ENCODE results near the gene GPC5. TPM values are rescaled to one million over a fixed set of nuclear protein-coding genes. Genes with fewer than 3 reads are reported as not detected.

GPC5 gene
- total and polyA plus RNA-seq, 2 of the 8 experiments (the other 6 are each of a cell fraction or from before 2014, with no cell fraction given) = 0.20 to 0.39 TPM

DNA sequence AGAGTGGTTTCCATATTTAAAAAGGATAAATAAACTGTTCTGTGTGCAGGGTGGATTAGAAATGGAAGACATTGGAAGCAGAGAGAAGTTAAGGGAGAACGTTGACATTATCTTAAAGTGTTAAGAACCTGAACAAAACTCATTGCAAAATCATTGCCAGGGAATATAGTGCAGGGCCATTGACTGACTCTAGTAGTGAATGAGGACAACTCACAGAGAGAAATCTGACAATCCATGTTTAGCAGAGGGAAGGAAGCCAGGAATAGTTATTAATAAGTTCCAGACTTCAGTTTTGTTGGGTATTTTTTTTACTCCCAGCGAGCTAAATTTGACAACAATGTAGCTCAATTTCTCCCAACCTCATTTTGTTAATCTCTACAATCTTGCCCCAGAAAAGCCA lies 1273.4 kb downstream of the GPC5 start (continued):
- TF ChIP-seq, protein P1, sequence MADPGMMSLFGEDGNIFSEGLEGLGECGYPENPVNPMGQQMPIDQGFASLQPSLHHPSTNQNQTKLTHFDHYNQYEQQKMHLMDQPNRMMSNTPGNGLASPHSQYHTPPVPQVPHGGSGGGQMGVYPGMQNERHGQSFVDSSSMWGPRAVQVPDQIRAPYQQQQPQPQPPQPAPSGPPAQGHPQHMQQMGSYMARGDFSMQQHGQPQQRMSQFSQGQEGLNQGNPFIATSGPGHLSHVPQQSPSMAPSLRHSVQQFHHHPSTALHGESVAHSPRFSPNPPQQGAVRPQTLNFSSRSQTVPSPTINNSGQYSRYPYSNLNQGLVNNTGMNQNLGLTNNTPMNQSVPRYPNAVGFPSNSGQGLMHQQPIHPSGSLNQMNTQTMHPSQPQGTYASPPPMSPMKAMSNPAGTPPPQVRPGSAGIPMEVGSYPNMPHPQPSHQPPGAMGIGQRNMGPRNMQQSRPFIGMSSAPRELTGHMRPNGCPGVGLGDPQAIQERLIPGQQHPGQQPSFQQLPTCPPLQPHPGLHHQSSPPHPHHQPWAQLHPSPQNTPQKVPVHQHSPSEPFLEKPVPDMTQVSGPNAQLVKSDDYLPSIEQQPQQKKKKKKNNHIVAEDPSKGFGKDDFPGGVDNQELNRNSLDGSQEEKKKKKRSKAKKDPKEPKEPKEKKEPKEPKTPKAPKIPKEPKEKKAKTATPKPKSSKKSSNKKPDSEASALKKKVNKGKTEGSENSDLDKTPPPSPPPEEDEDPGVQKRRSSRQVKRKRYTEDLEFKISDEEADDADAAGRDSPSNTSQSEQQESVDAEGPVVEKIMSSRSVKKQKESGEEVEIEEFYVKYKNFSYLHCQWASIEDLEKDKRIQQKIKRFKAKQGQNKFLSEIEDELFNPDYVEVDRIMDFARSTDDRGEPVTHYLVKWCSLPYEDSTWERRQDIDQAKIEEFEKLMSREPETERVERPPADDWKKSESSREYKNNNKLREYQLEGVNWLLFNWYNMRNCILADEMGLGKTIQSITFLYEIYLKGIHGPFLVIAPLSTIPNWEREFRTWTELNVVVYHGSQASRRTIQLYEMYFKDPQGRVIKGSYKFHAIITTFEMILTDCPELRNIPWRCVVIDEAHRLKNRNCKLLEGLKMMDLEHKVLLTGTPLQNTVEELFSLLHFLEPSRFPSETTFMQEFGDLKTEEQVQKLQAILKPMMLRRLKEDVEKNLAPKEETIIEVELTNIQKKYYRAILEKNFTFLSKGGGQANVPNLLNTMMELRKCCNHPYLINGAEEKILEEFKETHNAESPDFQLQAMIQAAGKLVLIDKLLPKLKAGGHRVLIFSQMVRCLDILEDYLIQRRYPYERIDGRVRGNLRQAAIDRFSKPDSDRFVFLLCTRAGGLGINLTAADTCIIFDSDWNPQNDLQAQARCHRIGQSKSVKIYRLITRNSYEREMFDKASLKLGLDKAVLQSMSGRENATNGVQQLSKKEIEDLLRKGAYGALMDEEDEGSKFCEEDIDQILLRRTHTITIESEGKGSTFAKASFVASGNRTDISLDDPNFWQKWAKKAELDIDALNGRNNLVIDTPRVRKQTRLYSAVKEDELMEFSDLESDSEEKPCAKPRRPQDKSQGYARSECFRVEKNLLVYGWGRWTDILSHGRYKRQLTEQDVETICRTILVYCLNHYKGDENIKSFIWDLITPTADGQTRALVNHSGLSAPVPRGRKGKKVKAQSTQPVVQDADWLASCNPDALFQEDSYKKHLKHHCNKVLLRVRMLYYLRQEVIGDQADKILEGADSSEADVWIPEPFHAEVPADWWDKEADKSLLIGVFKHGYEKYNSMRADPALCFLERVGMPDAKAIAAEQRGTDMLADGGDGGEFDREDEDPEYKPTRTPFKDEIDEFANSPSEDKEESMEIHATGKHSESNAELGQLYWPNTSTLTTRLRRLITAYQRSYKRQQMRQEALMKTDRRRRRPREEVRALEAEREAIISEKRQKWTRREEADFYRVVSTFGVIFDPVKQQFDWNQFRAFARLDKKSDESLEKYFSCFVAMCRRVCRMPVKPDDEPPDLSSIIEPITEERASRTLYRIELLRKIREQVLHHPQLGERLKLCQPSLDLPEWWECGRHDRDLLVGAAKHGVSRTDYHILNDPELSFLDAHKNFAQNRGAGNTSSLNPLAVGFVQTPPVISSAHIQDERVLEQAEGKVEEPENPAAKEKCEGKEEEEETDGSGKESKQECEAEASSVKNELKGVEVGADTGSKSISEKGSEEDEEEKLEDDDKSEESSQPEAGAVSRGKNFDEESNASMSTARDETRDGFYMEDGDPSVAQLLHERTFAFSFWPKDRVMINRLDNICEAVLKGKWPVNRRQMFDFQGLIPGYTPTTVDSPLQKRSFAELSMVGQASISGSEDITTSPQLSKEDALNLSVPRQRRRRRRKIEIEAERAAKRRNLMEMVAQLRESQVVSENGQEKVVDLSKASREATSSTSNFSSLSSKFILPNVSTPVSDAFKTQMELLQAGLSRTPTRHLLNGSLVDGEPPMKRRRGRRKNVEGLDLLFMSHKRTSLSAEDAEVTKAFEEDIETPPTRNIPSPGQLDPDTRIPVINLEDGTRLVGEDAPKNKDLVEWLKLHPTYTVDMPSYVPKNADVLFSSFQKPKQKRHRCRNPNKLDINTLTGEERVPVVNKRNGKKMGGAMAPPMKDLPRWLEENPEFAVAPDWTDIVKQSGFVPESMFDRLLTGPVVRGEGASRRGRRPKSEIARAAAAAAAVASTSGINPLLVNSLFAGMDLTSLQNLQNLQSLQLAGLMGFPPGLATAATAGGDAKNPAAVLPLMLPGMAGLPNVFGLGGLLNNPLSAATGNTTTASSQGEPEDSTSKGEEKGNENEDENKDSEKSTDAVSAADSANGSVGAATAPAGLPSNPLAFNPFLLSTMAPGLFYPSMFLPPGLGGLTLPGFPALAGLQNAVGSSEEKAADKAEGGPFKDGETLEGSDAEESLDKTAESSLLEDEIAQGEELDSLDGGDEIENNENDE (IDR thresholded peaks at IDR 0.05; ENCODE audit: insufficient replicate concordance, low read length) = no peak
- TF ChIP-seq RBBP5 (IDR thresholded peaks at IDR 0.05; ENCODE audit: borderline replicate concordance, low read depth, low read length) (no peak), NRF1 (IDR thresholded peaks at IDR 0.05; ENCODE audit: low read depth, low read length) (no peak), KDM5A (IDR thresholded peaks at IDR 0.05; ENCODE audit: low read length) (no peak), ZNF274 (IDR thresholded peaks at IDR 0.05; ENCODE audit: borderline replicate concordance, extremely low read depth, low read length) (no peak), KDM1A (IDR thresholded peaks at IDR 0.05; ENCODE audit: borderline replicate concordance, low read length) (no peak), JUN (IDR thresholded peaks at IDR 0.05; ENCODE audit: low read depth, low read length) (no peak), YY1 (IDR thresholded peaks at IDR 0.05; ENCODE audit: low read depth, low read length) (no peak), TCF12 (IDR thresholded peaks at IDR 0.05; ENCODE audit: low read depth, low read length) (no peak)
- TF ChIP-seq, protein P2, sequence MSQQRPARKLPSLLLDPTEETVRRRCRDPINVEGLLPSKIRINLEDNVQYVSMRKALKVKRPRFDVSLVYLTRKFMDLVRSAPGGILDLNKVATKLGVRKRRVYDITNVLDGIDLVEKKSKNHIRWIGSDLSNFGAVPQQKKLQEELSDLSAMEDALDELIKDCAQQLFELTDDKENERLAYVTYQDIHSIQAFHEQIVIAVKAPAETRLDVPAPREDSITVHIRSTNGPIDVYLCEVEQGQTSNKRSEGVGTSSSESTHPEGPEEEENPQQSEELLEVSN (IDR thresholded peaks at IDR 0.05) = no peak
- TF ChIP-seq, protein P3, sequence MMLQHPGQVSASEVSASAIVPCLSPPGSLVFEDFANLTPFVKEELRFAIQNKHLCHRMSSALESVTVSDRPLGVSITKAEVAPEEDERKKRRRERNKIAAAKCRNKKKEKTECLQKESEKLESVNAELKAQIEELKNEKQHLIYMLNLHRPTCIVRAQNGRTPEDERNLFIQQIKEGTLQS (IDR thresholded peaks at IDR 0.05; ENCODE audit: insufficient read depth, low read depth, low read length) = no peak

Data from H1 (cell line).